ENCODE data around the gene GNAZ.

DNA sequence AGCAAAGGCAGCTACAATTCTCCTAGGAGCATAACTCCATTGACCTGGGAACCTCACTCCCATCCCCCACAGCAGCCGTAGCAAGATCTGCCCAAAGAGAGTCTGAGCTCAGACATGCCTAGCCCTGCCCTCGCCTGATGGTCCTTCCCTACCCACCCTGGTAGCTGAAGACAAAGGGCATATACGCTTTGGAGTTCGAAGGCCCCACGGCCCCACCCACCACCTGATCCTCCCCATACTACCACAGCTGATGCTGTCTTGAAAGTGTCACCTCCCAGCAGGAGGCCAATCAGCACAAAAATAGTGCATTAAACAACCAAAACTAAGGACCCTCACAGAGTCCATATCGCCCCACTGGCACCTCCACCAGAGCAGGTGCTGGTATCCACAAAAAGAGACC lies 22.6 kb upstream of the GNAZ start:
- TF ChIP-seq, protein P1, sequence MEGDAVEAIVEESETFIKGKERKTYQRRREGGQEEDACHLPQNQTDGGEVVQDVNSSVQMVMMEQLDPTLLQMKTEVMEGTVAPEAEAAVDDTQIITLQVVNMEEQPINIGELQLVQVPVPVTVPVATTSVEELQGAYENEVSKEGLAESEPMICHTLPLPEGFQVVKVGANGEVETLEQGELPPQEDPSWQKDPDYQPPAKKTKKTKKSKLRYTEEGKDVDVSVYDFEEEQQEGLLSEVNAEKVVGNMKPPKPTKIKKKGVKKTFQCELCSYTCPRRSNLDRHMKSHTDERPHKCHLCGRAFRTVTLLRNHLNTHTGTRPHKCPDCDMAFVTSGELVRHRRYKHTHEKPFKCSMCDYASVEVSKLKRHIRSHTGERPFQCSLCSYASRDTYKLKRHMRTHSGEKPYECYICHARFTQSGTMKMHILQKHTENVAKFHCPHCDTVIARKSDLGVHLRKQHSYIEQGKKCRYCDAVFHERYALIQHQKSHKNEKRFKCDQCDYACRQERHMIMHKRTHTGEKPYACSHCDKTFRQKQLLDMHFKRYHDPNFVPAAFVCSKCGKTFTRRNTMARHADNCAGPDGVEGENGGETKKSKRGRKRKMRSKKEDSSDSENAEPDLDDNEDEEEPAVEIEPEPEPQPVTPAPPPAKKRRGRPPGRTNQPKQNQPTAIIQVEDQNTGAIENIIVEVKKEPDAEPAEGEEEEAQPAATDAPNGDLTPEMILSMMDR (IDR thresholded peaks at IDR 0.05; ENCODE audit: low read depth, low read length, missing input control), result no peak
- TF ChIP-seq, protein P2, sequence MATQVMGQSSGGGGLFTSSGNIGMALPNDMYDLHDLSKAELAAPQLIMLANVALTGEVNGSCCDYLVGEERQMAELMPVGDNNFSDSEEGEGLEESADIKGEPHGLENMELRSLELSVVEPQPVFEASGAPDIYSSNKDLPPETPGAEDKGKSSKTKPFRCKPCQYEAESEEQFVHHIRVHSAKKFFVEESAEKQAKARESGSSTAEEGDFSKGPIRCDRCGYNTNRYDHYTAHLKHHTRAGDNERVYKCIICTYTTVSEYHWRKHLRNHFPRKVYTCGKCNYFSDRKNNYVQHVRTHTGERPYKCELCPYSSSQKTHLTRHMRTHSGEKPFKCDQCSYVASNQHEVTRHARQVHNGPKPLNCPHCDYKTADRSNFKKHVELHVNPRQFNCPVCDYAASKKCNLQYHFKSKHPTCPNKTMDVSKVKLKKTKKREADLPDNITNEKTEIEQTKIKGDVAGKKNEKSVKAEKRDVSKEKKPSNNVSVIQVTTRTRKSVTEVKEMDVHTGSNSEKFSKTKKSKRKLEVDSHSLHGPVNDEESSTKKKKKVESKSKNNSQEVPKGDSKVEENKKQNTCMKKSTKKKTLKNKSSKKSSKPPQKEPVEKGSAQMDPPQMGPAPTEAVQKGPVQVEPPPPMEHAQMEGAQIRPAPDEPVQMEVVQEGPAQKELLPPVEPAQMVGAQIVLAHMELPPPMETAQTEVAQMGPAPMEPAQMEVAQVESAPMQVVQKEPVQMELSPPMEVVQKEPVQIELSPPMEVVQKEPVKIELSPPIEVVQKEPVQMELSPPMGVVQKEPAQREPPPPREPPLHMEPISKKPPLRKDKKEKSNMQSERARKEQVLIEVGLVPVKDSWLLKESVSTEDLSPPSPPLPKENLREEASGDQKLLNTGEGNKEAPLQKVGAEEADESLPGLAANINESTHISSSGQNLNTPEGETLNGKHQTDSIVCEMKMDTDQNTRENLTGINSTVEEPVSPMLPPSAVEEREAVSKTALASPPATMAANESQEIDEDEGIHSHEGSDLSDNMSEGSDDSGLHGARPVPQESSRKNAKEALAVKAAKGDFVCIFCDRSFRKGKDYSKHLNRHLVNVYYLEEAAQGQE (IDR thresholded peaks at IDR 0.05), result no peak
- TF ChIP-seq JUND (IDR thresholded peaks at IDR 0.05), result no peak
- TF ChIP-seq, protein P3, sequence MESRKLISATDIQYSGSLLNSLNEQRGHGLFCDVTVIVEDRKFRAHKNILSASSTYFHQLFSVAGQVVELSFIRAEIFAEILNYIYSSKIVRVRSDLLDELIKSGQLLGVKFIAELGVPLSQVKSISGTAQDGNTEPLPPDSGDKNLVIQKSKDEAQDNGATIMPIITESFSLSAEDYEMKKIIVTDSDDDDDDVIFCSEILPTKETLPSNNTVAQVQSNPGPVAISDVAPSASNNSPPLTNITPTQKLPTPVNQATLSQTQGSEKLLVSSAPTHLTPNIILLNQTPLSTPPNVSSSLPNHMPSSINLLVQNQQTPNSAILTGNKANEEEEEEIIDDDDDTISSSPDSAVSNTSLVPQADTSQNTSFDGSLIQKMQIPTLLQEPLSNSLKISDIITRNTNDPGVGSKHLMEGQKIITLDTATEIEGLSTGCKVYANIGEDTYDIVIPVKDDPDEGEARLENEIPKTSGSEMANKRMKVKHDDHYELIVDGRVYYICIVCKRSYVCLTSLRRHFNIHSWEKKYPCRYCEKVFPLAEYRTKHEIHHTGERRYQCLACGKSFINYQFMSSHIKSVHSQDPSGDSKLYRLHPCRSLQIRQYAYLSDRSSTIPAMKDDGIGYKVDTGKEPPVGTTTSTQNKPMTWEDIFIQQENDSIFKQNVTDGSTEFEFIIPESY (IDR thresholded peaks at IDR 0.05), result no peak
- TF ChIP-seq TAF1 (conservative IDR thresholded peaks at IDR 0.05), result no peak
- TF ChIP-seq, protein P4, sequence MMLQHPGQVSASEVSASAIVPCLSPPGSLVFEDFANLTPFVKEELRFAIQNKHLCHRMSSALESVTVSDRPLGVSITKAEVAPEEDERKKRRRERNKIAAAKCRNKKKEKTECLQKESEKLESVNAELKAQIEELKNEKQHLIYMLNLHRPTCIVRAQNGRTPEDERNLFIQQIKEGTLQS (IDR thresholded peaks at IDR 0.05), result no peak
- TF ChIP-seq GABPA (IDR thresholded peaks at IDR 0.05 in 1 of 2, conservative IDR thresholded peaks at IDR 0.05 in 1 of 2), result no peak
- no peak for TF ChIP-seq YY1 (IDR thresholded peaks at IDR 0.05)
- TF ChIP-seq FOXA1 (IDR thresholded peaks at IDR 0.05), result no peak
